GM18519 (cell line): ENCODE data around the gene SH3GL3.

ENCODE experiments used
- ATAC-seq: cut with Tn5 transposase; IDR thresholded peaks from one replicate; pipeline ENCODE4 v1.9.1; 2021; ENCODE audit warnings: mild to moderate bottlenecking, moderate library complexity; ENCODE audit not compliant: unreplicated experiment, low FRiP score

Gene SH3GL3, protein sequence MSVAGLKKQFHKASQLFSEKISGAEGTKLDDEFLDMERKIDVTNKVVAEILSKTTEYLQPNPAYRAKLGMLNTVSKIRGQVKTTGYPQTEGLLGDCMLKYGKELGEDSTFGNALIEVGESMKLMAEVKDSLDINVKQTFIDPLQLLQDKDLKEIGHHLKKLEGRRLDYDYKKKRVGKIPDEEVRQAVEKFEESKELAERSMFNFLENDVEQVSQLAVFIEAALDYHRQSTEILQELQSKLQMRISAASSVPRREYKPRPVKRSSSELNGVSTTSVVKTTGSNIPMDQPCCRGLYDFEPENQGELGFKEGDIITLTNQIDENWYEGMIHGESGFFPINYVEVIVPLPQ

DNA sequence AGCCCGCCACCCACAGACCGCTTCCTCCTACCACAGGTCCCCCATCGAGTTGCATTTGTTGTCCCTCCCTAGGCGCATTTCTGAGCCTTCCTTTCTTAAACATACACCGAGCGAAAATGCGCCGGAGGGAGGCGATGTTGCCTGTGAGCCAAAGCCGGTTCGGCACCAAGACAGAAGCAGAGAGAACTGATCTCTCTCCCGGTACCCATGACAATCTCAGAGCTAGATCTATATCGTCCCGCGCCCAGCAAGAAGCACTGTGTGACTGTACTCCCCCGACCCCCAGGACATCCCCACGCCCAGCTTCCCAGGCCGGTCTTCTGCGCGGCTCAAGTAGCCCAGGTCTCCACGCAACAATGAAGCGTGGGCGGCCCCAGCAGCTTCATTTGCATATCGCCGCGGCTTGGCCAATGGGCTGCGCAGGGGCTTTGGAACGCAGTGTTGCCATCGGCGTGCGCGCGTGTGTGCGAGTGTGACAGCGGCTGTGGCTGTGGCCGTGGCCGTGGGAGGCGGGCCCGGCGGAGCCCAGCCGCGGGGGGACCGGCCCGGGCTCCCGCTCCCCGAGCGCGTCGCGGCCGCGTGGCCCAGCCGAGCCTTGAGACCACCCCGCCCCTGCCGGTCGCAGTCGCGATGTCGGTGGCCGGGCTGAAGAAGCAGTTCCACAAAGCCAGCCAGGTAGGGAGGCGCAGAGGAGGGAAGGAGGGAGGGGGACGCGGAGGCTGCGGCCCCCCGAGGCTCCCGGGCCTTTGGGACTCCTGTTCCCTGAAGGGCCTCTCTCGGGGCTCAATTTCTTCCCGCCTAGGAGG lies at the start of gene SH3GL3:
SH3GL3 (plus strand) TSS at position 438 of the 806 bp plus-strand sequence; CDS start at position 631, 193 bp downstream.
- ATAC-seq = no peak

DNA sequence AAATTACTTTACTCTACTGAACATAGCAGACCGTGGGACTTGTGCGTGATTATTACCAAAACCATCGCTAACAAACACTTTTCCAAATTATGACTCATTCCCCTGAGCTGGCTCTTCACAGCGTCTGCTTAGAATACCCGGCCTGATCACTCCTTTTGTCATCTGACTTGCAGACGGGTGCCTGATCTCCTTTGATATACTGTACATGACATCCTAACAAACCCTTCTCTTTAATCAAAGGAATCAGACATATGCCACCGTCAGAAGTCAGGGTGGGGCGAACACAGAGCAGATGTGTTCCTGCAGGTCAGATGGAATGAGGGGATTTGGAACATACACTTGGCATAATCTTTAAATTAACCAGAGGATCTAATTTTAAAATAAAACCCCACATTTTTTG lies 48.5 kb upstream of the SH3GL3 start:
- no peak for ATAC-seq

DNA sequence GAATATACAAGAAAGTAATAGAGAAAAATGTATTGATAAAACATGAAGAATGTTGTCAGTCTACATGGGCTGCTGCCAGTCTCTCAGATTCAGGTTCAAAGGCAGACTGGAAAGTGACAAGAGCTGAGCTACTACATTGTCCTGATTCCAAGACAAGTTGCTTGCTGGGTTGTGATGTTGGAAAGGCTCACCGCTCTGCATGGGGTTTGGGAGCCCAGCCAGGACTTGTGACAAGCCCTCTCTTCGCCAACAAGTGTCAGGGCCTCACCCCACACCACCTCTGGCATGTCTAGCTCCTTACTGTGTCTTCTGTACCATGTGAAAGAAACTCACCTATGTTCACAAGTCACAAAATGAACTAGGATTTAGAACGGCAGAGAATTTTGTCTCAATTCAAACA lies 43.0 kb upstream of the SH3GL3 start:
- ATAC-seq = no peak

DNA sequence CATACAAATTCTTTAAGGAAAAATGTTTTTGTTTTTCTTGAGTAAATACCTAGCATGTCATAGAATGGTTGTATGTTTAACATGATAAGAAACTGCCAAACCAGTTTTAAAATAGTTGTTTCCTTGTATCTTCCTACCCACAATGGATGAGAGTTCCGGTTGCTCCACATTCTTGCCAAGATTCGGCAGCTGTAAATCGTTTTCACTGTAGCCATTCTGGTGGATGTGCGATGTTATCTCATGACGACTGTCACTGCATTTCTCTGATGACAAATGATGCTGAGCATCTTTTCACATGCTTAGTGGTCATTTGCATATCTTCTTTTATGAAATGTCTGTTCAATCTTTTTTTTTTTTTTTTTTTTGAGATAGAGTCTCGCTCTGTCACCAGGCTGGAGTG lies 36.6 kb upstream of the SH3GL3 start:
- ATAC-seq = no peak

DNA sequence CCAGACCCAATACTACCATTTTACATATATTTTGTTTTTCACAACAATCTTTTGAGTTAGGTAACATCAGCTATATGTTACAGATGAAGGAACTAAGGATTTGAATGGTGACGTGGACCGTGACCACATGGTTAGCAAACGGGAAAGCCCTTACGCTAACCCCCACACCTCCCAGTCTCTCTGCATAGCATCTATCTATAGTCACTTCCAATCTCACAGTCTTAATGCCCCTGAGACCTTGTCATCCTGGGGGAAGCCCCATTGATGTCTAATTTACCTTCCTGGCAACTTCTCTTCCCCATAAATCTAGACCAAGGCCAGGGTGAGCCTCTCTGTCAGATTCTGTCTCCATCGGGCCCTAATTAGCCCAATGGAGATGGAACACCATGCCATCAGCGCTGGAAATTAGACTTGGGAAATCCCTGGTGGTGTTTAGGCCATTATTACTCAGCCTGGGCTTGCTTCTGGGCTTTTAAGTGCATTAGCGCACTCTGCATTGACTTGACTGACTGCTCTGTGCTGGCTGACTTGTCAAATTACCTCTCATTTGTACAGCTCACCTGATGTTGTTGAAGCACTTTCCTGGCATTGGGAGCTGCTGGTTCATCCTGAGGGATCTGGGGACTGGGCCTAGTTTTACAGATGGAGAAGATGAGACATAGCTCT lies 34.0 kb upstream of the SH3GL3 start:
- no peak for ATAC-seq

DNA sequence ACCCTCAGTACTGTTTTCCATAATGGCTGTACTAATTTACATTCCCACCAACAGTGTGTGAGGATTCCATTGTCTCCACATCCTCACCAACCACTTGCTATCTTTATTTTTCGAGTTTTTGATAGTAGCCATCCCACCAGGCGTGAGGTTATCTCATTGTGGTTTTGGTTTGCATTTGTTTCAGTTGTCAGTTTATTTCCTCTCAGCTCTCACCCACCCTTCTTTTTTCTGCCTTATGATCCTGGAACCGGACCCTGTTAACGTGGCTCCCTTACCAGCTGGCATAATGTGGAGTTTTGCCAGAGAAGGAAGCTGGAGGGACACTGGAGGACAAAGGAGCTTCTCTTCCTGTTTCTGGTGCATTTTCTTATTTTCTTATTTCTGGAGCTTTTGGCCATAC lies 25.1 kb upstream of the SH3GL3 start:
- no peak for ATAC-seq

DNA sequence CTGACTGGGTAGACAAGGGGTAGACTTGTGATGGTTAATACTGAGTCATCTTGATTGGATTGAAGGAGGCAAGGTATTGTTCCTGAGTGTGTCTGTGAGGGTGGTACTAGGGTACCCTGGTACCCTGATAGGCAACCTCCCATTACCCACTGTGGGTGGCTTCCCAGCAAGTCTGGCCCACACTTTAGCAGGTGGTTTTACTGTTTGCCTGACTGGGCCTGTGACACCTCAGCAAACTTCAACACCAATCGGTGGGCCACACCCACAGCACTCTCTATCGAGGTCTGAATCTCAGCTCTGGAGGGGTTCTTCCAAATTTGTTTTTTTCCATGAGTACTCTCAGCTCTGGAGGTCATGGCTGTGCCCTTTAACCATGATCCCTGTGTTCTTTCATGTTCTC lies 24.6 kb upstream of the SH3GL3 start:
- no peak for ATAC-seq

DNA sequence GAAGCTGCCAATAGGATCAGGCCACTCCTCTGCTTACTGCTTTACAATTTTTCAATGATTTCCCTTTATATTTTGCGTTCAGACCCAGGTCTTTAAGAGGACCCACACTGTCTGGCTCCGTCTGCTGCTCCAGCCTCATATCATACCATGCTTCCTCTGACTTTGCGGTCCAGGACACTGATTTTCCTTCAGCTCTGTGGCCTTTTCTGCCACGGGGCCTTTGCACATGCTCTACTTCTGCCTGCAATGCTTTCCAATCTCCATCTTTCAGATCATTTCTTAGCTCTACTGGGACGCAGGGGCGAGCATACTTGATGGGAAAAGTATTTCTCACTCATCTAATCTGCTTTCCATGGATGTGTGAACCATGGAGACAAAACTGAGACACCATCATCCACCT lies 23.0 kb upstream of the SH3GL3 start:
- ATAC-seq = no peak

DNA sequence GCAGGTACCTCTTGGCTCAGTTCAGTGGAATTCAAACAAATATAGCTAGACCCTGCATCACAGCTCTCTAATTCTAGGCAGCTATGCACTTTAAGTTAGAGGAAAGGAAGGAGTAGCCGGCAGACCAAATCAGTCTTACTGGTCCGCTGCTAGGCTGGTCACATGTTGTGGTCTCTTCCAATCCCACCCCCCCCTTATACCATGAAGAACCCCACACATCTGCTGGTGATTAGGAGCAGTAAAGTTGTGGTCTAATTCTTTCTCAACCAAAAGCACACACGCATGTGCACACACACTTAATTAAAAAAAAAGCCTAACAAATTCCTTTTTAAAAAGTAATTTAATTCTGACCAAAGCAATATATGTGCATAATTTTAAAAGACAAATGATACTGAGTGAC lies 16.7 kb upstream of the SH3GL3 start:
- ATAC-seq = no peak

DNA sequence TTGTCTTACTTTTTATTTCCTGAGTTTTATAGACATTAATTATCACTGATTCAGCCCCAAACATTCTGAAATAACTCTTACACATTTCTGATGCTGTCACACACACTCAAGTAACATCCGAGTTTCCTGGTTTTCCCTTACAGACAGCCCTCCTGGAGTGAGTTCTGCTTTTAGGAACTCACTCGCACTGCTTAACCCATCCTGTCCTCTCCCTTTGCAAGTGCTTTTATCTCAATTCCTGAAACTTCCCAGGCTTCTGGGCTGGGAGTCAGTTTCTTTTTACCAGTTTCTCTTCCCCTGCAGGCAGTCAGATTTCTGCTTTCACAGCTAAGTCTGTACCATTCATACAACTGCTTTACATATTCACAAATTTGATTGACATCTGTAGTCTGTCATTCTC lies 15.6 kb upstream of the SH3GL3 start:
- ATAC-seq = no peak

DNA sequence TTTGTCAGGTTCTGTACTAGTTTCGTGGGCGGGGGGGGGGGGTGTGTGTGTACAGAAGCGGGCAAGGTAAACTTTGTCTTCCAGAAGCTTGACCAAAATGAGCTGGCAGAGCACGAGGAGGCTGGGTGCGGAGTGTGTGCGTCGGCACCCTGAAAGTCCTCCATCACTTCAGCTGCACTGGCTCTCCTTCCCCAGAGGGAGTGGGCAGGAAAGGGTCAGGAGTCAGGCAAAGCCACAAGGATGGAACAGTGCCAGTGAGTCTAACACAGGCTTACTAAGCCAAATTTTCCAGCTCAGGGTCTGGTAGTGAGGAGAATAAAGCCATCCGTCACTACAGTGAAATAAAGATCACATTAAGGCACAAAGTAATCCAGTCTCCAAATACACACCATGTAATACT lies 11.9 kb upstream of the SH3GL3 start:
- ATAC-seq = no peak

DNA sequence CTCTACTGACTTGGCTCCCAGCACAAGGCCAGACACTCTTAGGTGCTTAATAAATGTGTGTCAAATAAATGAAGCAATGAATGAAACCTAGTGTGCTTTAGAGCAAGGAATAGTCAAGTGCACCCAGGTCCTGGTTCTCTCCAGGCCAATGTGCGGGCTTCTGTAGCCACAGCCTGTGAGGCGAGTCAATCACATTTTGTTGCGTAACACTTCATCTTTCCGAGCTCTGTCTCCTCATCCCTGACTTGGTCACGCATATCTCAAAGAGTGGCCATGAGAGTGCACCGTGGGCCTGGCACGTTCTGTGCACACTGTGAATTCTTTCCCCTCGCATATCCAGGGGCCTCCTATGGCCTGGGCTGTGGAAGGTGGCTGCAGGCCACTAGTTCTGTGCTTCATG lies 11.4 kb upstream of the SH3GL3 start:
- ATAC-seq = no peak

DNA sequence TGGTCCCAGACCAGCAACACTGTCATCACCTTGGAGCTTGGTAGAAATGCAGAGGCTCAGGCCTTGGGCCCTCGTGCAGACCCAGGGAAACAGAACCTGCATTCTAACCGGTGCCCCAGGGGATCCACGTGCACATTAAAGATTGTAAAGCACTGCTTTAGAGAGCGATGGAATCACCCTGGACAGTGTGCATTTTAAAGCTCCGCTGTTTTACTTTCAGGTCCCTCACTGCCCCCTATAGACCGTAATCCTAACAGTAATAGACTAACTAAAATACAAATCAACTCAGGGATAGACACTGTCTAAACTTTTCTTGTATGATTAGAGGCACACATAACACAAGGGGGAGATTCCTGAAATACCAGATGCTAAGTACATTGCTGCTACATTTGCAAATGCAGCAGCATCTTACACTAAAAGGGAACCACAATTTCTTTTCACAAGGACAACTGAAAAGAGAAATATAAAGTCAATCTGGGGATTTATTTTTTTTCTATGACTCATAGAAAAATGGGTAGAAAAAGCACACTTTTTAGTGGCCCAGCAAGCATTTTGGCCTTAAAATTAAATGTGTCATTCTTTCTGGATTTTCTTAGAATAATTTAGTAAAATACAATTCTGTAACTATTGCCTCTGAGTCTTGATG lies 10.5 kb upstream of the SH3GL3 start:
- ATAC-seq = no peak

DNA sequence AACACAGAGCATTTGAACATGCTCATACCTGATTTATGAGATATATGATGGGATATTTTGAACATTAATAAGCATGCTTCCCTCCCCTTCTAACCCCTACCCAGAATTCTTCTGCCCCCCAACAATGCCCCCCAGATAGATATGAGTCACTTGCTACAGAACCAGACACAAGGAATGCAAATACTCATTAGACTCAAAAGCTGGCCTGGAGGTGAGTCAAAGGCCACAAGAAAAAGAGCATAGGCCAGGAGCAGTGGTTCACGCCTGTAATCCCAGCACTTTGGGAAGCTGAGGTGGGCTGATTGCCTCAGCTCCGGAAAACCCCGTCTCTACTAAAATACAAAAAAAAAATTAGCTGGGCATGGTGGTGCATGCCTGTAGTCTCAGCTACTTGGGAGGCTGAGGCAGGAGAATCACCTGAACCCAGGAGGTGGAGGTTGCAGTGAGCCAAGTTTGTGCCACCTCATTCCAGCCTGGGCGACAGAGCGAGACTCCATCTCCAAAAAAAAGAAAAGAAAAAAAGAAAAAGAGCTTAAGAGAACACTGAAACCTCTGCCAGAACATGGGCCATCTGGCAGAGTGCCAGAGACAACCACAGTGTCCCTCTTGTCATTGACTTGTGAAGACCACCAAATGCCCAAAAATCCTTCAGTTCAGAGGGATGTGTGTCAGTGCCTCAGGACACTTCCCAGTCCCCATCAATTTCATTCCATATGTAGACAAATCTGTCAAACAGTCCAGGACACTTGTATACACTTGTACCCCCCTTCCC lies 3.9 kb upstream of the SH3GL3 start:
- ATAC-seq = no peak

DNA sequence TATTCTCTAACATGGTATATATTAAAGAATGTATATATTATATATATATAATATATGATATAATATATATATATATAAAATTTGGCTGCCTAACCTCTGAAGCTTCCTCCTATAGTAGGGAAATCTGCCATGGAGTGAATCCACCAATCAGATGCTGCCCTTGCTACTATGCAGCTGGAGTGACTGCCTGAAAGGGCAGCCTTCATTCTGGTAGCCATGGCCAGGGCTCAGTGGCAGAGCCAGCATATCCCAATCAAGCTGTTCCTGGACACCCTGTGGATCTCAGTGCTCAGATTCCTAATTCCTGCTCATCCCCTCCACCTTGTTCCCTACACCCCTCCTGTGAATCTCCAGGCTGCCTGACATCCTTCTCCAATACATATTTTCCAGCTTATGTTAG lies 2.2 kb upstream of the SH3GL3 start:
- ATAC-seq = no peak

DNA sequence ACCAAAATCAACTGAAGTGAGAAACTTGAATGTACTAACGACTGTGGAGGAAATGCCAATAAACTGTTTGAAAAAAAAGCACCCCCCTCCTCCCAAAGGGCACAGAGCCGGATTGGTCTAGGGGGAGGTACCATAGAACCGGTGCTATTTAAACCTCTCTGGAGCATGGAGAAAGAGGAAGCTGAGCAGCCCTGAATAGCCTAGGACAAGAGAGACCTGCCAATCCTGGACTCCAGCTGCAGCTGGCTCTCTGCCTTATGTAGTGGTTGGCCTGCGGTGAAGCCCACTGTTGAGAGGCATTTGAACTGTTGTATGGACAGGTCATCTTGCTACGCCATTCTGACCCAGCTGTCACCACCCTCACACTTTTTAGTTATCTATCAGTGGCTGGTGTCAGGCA lies 1.5 kb upstream of the SH3GL3 start:
- no peak for ATAC-seq

DNA sequence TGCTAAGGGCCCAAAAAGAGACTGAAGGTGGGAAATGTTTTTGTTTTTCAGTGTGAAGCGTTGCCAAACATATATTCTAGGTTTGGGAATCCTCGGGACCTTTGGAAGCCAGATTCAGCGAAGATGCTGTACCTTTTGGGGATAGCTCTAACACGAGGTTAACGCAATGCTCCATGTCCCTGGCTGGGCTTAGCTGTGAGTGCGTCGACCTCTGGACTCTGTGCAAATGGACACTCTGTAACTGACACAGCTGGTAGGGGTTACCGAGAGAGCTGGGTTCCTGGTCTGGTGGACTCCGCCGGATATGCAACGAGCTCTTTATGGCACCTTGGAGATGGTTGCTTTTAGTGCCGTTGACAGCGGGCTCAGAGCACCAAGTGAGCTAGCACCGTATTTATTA lies 724 bp upstream of the SH3GL3 start:
- no peak for ATAC-seq

DNA sequence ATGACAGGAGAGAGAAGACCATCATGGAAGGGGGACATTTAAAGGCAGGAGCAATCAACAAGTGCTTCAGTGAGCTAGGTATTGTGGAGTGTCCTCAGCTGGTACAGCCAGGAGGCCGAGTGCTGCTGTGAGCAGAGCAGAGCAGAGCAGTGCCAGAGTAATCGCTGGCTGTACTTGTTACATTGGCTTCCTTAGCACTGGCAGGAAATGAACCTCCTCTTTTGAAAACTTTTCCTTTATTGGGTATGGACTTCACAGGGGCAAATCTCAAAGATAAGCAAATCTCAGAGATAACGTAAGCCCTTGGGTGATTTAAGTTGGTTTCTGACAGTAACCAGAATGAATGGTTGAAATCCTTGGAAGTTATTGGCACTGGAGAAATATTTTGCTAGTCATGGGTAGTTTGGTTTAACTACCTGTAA lies 2.1 kb downstream of the SH3GL3 start:
- no peak for ATAC-seq

DNA sequence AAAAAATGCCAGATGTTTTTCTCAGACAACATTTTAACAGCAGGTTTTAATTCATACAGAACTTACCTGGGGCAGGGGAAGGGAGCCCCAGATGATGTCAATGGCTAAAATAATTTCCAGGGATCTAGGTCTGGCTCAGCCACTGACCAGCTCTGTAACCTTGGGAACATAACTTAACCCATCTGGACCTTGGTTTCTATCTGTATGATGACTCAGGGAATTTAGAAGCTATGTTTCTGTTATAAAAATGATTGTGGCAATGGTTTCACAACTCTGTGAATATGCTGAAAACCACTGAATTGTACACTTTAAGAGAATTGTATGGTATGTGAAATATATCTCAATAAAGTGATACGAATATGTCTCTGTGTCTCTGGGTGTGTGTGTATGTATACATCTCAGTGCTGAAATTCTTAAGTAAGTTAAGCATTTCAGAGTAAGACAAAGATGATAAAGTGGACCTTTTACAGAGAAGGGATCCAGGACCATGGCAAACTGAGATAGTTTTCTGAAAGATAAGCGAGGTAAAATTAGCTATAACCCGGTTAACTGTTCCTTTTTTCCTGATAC lies 2.9 kb downstream of the SH3GL3 start:
- no peak for ATAC-seq

DNA sequence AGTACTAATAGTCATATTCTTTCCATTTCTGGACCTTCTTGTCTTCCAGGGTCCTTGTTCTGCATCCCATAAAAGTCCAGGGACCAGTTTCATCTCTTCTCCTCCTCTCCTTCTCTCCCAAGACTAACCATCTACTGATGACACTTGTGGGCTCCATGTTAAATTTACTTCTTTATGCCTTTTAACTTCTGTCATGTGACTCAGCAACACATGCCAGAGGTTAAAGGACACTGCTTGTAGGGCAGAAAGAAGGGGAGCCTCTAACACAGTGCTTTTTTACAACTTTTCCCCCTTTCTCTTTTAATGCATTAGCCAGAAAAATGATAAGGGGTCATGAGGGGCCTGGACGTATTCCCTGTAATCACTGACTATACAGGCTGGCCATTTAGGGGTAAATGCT lies 10.0 kb downstream of the SH3GL3 start:
- ATAC-seq = no peak
